HG02678 (cell line): ENCODE data around the gene NUAK2.
"Not testable (repeated sequence)": the region's sequence is repeated elsewhere in the genome, so short reads cannot be mapped to it uniquely, and the experiment has no call there.

Experiments used
- ATAC-seq: cut with Tn5 transposase; IDR thresholded peaks from one replicate; pipeline ENCODE4 v1.9.1; 2021; ENCODE audit warnings: mild to moderate bottlenecking, moderate library complexity; ENCODE audit not compliant: unreplicated experiment

NUAK2 gene

DNA sequence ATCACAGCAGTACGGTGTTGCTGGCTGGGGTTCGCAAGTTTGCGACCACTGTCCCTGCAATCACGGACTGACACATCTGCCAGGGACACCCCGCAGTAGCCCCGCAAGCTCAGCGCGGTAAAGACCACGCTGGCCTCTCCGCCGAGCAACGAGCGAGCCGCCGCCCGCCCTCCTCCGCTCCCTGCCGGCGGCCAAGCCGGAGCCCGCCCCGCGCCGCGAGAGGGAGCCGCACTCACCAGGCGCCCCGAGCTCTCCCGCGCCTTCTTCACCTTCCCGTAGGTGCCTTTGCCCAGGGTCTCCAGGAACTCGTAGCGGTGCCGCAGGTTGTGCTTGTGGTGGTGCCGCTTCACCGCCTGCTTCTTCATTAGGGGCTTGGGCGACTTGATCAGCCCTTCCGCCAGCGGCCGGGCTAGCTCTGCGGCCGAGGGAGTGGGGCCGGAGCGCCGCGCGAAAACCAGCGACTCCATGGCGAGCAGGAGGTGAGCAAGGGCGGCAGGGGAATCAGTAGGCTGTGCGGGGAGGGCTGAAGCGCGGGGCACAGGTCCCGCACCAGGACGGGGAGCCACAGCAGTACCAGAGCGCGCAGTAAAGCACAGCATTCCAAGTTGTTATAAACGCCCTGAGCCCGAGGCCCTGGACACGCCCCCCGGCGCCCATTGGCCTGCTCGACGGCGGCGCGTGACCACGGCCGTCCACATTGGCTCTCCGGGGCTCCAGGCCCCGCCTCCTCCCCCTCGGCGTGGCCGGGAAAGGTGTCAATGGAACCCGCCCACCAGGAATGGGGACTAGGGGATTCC lies at the start of gene NUAK2:
Gene NUAK2, minus strand, starts transcription at position 584 of the 797 bp plus-strand sequence. Its CDS starts 117 bp downstream, at position 467.
- peak; percentile 64 for ATAC-seq

DNA sequence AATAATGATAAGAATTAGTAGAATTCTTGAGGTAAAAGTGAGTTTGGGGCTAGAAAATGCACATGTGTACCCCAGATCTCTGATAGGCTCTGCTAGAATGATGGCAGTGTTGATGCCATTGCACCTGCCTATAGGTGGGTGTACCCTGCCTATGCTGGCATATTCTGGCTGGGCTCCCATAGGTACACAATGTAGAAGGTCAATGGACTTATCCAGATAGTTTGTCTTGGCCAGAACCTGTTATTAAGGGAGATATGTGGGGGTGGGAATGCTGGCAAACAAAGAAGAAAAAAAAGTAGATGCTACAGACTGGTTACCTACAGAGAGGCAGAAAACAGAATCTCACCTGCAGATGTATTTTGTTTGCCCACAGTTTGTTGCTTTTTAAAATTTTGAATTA lies 49.2 kb upstream of the NUAK2 start:
- ATAC-seq: no peak

DNA sequence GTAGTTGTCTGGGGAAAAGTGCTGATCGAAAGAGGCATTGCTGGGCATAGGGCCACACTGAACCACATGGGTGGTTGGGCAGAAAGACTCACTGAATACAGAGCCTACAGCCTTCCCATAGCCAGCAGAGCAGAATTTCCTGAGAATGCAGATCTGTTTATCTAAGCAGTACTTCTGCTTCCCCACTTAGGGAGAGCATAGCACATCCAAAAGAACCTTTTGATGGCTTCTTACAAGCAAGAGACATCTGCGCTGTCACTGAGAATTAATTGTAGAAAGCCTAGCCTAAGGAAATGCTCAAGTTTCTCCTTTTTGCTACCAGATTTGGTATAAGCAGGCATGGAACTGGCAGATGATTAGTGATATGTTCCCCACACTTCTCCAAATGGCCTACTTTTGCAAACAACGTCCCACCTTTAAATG lies 48.2 kb upstream of the NUAK2 start:
- ATAC-seq: no peak

DNA sequence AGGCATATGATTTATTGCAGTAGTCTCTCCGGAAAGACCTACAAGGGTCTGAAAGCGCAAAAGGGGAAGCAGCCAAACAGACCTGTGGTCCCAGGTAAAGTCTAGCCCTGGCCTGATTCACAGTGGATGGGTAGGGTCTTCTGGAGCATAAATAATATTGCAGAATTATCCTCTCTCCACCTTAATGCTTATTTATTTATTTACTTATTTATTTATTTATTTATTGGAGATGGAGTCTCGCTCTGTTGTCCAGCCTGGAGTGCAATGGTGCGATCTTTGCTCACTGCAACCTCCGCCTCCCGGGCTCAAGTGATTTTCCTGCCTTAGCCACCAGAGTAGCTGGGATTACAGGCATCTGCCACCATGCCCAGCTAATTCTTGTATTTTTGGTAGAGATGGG lies 46.9 kb upstream of the NUAK2 start:
- no peak for ATAC-seq

DNA sequence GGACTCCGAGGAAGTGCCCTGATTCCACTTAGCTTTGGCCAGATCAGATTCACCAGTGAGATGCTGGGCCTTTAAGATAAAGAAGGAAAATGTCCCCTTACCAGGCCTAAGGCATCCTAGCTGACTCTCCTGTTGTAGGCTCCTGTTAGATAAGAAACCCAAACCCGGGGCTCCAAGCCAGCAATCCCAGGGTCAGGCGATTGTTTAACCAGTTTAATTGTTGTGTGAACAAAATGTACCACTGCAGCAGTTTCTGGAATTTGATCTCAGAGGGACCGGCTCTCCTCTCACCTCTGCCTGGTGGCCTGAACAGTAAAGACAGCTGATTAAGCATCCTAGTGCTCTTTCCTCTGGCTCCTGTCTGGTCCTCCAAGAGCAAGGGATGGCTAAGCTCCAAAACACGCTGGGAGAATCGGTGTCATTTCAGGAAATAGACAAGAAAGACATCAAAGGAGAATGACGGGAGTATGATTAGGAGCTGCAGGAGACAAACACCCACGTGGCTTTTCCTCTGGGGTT lies 44.5 kb upstream of the NUAK2 start:
- no peak for ATAC-seq

DNA sequence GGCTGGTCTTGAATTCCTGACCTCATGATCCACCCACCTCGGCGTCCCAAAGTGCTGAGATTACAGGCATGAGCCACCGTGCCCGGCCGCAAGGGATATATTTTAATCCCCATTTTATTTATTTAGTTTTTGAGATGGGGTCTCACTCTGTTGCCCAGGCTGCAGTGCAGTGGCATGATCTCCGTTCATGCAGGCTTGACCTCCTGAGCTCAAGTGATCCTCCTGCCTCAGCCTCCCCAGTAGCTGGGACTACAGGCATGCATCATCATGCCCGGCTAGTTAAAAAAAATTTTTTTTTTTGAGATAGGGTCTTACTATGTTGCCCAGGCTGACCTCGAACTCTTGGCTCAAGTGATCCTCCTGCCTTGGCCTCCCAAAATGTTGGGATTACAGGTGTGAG lies 43.5 kb upstream of the NUAK2 start:
- ATAC-seq: not testable (repeated sequence)

DNA sequence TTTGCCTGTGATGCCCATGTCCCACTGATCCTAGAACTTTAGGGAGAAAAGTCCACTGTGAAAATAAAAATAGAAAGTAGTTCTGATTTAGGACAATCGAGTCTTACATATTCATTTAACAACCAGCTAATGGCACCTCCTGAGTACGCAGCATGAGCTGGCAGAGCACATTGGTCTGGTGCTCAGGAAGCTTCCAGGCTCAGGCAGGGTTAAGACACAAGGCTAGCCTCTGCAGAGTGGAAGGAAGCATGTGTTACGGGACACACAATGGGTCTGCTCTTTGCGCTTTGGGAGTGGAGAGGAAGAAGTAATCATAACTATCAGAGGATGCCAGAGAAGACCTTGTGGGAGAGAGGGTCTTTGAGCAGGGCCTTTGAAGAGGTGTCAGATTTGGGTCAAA lies 39.3 kb upstream of the NUAK2 start:
- no peak for ATAC-seq

DNA sequence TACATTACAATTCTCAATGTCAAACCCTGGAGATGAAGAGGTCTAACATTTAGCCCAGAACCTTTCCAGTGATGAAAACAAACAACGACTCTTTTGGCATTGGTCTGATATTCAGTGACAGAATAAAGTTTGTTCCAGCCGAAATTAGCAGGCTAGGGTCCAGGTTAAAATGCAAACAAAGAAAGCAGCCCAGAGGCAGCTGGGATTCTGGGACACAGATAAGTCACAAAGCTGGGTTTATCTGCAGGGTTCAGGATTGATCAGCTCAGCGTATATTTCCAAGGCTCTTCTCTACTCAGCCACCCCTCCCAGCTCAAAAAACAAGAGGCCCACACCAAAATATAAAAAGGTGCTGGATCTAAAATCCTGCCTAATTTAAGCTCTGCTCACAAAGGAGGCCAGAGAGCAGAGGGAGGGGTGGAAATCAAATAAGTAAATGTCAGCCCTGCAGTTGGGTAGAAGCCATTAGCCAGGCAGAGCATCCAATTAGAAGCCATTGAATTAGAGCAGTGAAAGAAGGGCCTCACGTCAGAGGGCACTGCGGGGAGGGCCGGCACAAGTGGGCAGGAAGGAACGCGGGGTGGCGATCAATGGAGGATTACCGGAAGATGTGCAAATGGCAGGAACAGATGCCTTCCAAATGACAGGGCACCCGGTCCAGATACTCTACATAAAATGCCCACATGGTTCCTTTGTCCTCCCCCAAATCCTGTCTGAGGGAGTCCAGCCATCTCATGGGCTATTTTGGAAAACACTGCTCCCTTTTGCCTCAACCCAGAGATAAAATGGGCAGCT lies 38.4 kb upstream of the NUAK2 start:
- no peak for ATAC-seq

DNA sequence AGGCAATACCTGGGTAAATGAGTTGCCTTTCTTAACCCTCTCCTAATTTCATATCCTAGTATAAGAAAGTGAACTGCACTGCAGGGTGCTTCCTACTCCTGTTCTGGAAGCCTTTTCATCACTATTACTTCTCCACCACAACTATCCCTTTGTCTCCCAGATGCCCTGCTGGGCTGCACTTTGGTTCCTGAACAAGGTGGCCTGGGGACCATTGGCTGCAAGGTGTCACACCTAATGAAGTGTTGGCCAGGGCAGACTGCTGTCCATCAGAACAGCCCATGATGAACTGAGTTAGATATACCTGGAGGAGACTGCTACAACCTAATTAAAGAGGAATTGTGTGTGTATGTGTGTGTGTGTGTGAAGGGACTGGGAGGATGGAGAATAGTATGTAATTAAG lies 37.0 kb upstream of the NUAK2 start:
- no peak for ATAC-seq

DNA sequence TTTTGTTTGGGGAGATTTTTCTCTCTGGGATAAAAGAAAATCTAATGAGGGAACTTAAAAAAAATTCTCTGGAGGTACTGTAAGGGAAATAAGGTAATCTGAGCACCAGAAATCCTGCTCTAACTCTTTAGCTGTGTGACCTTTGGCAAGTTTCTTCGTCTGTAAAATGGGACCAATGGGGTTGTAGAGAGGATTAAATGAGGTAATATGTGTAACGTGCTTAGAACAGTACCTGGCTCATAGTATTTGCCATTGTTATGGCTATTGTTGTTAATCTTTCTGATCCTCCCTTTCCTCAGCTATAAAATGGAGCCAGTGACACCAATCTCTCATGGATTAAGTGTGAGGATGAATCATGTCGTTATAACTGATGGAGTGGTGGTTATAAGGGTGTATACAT lies 36.0 kb upstream of the NUAK2 start:
- ATAC-seq: no peak

DNA sequence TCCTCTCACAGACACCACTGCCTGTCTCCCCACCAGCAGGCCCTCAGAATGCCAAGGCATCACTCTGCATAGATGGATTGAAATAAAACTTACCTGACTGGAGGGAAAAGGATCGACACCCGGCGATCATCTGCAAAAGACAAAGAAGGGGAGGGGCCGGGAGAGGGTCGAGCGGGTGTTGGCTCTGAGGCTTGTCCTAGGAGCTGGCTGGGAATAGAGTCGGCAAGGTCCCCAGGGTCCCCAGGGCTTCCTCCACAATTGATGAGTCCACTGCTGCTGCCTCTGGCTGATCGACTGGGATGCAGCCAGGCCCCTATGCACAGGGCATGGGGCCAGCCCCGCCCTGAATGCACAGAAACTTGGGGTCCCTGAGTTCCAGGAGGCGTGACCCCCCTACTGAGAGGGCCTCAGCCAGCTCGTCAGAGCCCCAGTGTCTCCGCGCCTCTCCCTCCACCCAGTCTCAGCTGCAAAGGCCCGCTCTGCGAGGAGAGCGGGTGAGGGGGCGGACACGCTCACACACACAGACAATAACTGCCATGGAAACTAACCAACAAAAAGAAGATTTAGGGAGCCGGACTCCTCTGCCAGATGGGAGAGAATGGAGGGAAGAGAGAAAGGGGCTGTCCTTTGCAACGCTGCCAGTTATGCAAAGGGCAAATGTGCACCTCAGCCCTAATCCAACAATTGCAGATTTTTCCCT lies 35.0 kb upstream of the NUAK2 start, which contains the start of gene KLHDC8A:
Gene KLHDC8A, minus strand, starts transcription at position 483 of the 700 bp plus-strand sequence. CDS start 13,318 bp downstream, outside the sequence.
- ATAC-seq: no peak

DNA sequence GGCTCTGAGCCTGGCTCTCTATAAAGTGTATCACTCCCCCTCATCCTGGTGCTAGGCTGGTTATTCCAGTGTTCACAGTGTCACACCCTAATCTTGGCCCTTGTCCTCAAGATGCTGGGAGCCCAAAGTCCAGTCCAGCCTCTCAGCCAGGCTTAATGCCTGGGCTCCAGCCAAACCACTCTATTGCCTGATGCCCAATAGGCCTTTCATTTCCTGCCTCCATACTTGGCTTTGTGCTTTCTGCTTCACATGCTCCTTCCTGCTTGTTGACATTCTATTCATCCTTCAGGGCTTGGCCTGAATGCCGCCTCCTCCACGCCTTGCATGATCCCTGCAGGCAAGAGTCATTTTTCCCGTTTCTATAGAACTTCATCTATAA lies 33.5 kb upstream of the NUAK2 start:
- ATAC-seq: no peak

DNA sequence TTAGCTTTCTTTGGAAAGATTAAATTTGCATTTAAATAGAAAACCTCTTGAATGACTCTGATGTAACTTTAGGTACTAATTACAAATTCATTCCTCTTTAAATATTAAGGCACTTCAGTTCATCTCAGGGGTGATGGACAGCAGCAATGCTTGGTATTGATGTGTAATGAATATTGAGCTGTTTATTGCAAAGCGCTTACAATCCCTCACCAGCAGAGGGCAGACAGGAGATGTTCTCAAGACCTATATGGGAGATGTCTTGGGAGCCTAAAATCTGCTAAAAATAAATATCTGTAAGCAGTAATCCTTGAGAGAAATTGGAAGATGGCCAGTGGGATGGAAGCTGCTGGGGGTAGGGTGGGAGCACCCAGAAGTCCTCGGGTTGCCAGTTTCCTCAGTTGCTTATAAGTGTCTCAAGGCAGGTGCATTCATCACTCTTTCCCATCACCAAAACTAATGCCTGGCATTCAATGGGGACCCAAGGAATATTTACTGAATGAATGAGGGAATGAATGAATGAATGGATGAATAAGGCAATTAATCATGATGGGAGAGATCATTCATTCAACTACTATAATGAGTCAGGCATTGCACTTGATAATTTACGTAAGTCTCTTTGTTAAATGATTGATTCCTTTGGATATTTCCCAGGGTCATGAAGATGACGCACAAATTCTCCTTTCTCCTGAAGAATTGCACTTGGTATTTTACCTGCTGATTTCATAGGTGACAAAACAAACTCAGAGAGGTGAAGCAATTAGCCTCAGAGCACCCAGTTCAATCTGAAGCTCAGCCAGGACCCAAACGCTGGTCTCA lies 32.9 kb upstream of the NUAK2 start:
- no peak for ATAC-seq

DNA sequence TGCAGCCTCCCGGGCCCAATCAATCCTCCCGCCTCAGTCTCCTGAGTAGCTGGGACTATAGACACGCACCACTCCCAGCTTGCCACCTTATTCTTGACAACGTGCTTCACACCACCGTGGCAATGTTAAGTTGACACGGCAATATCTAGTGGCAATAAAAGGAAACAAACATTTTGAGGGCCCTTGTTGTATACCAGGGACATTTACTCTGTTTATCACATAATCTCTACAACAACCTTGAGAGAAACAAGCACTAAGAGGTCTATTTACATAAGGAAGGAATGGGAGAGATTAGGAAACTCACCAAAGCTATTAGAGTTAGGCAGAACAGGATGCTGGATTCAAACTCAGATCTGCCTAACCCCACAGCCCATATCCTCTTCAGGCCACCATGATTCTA lies 32.1 kb upstream of the NUAK2 start:
- ATAC-seq: no peak

DNA sequence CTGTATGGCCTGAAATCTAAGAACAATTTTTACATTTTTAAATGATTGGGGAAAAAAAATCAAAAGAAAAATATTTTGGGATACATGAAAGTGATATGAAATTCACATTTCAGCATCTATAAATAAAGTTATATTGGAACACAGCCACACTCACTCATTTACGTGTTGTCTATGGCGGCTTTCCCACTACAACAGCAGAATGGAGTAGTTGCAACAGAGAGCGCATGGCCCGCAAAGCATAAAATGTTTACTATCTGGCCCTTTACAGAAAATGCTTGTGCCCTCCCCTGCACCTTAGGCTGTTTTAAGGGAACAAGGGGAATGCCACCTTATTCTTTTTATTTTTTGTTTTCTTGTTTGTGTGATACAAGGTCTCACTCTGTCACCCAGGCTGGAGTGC lies 31.6 kb upstream of the NUAK2 start:
- no peak for ATAC-seq

DNA sequence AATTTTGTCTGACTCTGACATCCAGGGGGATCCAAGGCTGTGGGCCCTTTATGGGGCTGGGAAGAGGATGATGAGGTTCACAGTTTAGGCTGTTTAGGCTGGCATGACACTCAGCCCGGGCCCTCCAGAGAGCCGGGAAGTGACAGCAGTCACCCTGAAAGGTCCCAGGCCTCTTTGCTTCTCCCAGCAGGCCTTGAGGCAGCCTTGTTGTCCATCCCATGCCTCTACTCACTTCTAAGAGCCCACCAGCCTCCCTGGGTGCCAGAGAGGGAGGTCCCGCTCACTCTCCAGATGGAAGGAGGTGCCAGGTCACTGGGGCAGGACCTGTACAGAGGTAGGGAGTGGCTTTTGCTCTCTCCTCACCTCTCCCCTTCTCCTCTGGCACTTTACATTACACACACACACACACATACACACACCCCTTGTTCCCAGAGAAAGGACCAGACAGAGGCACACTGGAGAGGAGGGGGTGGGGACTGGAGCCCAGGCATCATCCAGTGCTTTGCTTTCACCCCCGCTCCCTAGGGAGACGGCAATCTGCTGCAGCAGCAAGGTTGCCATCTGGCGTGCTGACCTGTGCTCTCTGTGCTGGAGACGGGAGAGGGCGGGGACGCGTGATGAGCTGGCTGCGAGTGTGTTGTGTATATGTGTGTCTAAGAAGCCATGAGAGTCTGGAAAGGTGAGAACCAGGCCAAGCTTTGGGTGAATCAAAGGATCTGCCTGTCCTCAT lies 30.6 kb upstream of the NUAK2 start:
- ATAC-seq: no peak

DNA sequence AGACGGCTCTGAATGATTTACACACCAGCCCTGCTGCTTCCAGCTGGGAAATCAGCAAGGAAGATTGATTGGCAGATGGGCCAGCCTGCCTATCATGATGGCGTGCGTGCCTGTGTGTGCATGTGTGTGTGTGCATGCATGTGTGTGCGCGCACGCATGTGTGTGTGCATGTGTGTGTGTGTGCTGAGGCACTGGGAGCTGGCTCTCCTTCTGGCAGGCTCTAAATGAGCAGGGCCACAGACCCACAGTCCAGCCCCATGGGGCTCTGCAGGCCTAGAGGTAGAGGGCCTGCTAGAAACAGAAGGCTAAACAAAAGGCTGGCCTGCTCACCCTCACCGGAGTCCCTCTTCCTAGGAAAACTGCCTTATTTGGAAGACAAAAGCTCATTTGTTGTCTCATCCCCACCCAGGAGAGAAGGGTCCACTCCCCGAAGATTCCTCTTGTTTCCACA lies 29.2 kb upstream of the NUAK2 start:
- no peak for ATAC-seq

DNA sequence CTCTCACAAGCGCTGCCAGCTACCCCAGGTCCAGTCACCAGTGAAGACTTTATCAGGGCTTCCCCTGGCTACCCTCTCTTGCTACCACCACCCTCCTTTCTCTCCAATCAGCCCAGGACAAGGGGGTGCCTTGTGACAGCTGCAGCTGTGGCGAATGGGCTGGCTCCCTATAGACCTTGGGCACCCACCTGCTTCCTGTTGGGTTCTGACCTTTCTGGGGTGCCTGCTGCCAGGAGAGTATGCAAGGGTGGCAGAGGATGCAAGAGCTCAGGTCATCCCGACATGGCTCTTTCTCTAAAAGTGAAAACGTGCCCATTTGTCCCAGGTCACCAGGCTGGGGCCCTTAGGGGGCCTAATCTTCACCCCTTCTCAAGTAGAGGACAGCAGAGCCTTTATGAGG lies 28.6 kb upstream of the NUAK2 start:
- ATAC-seq: no peak

DNA sequence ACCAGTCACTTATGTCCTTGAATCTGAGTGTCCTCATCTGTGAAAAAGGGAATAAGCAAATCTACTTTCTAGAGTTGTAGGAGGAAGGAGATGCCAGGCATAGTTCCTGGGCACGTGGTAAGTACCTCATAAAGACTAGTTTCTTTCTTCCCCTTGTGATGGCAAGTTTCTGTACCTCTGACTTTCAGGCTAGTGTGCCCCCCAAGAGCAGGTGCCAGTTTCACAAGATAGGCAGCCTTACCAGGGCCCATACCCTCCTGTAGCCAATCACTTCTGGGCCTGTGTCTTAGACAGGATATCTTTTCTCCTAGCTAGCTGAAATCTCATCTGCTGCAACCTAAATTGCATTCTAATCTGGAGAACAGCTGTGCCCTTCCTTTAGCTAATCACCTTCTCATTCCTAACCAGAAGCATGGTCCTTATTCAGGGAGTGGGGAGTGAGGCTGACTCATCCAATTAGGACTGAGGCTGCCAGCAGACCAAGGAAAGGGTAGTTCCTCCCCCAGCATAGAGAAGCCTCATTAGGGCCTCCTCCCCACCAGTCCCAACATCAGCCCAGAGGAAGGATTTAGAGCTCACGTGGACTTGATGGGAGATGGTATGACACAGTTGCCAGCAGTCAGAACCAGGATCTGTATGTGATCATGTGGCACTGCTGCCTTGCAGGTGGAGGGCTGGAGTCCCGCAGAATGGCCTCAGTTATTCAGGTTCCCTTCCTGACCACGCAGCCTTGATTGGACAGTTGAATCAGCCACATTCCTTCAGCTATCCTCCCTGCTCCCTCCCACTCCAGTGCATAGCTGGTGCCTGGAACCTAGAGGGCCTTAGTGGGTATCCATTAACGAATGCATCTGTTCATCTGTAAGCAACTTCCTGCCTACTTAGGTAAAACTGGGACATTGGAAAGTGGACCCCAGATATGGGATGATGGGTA lies 27.3 kb upstream of the NUAK2 start:
- no peak for ATAC-seq
